ENCODE results near the gene MAB21L3. TPM values are rescaled to one million over a fixed set of nuclear protein-coding genes. Genes with fewer than 3 reads are reported as not detected.

The MAB21L3 gene
- total and polyA plus RNA-seq, 2 experiments from 2014 or later: not detected

DNA sequence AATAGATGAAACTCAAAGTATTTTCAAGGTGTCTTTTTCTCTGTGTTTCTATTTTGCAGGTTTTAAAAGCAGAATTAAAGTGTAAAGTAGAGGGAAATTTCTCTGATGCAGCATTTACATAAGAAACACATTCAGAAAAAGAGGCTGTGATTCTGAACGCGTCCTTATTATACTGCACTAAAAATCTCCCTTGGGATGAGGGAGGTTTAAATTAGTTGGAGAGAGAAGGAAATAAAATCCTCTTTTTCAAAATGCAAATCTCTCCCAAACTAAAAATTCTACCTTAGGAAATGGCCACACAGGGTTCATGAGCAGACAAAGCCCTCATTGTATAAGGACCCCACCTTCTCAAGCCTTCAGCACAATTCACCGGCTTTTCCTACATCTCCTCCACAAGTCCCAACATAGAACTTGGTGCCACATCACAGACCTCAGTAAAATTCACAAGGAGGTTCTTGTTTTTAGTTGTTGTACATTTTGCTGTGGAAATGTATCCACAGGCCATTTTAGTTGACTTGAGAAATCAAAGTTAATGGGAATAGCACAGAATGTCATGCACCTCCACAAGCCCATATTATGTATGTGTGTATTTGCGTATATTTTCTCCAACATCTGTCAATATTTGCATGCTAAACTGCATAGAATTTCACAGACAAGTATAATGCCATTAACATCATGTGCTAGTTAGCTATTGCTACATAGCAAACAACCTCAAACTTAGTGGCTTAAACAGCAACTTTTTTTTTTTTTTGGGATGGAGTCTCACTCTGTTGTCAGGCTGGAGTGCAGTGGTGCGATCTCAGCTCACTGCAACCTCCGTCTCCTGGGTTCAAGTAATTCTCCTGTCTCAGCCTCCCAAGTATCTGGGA lies 59.8 kb downstream of the MAB21L3 start:
- DNase-seq (ENCODE audit: low spot score) (no peak), ATAC-seq (no peak)
- H3F3A ChIP-seq (replicated peaks; ENCODE audit: low read depth): no peaks in the 10 kb centered on the region
- H3K36me3 ChIP-seq (ENCODE audit: insufficient read depth): no peaks in the 10 kb centered on the region
- Mint-ChIP-seq H3K36me3 (ENCODE audit: low read depth) (no peaks in the 10 kb centered on the region), H3K27ac (no peak overlapping the region), H3K4me1 (peaks cover 17% of the 10 kb centered on the region; the same call in 2 of the 3 replicates), H3K4me3 (no peak overlapping the region), H3K9me3 (no peaks in the 10 kb centered on the region), H3K27me3 (ENCODE audit: insufficient read depth, low read depth, poor library complexity) (peaks cover 14% of the 10 kb centered on the region)
- H3K79me2 ChIP-seq (replicated peaks; ENCODE audit: insufficient read depth): no peaks in the 10 kb centered on the region
- H4K20me1 ChIP-seq (replicated peaks; ENCODE audit: insufficient read depth): no peaks in the 10 kb centered on the region; the same call in 1 of the 2 replicates
- H2AFZ ChIP-seq: no peak overlapping the region
- no peak overlapping the region for H3K27ac ChIP-seq (ENCODE audit: low read depth)
- no peak overlapping the region for H3K4me2 ChIP-seq
- H3K4me3 ChIP-seq: no peak overlapping the region
- H3K27me3 ChIP-seq (ENCODE audit: insufficient read depth): peaks cover 26% of the 10 kb centered on the region
- TF ChIP-seq, protein P1, sequence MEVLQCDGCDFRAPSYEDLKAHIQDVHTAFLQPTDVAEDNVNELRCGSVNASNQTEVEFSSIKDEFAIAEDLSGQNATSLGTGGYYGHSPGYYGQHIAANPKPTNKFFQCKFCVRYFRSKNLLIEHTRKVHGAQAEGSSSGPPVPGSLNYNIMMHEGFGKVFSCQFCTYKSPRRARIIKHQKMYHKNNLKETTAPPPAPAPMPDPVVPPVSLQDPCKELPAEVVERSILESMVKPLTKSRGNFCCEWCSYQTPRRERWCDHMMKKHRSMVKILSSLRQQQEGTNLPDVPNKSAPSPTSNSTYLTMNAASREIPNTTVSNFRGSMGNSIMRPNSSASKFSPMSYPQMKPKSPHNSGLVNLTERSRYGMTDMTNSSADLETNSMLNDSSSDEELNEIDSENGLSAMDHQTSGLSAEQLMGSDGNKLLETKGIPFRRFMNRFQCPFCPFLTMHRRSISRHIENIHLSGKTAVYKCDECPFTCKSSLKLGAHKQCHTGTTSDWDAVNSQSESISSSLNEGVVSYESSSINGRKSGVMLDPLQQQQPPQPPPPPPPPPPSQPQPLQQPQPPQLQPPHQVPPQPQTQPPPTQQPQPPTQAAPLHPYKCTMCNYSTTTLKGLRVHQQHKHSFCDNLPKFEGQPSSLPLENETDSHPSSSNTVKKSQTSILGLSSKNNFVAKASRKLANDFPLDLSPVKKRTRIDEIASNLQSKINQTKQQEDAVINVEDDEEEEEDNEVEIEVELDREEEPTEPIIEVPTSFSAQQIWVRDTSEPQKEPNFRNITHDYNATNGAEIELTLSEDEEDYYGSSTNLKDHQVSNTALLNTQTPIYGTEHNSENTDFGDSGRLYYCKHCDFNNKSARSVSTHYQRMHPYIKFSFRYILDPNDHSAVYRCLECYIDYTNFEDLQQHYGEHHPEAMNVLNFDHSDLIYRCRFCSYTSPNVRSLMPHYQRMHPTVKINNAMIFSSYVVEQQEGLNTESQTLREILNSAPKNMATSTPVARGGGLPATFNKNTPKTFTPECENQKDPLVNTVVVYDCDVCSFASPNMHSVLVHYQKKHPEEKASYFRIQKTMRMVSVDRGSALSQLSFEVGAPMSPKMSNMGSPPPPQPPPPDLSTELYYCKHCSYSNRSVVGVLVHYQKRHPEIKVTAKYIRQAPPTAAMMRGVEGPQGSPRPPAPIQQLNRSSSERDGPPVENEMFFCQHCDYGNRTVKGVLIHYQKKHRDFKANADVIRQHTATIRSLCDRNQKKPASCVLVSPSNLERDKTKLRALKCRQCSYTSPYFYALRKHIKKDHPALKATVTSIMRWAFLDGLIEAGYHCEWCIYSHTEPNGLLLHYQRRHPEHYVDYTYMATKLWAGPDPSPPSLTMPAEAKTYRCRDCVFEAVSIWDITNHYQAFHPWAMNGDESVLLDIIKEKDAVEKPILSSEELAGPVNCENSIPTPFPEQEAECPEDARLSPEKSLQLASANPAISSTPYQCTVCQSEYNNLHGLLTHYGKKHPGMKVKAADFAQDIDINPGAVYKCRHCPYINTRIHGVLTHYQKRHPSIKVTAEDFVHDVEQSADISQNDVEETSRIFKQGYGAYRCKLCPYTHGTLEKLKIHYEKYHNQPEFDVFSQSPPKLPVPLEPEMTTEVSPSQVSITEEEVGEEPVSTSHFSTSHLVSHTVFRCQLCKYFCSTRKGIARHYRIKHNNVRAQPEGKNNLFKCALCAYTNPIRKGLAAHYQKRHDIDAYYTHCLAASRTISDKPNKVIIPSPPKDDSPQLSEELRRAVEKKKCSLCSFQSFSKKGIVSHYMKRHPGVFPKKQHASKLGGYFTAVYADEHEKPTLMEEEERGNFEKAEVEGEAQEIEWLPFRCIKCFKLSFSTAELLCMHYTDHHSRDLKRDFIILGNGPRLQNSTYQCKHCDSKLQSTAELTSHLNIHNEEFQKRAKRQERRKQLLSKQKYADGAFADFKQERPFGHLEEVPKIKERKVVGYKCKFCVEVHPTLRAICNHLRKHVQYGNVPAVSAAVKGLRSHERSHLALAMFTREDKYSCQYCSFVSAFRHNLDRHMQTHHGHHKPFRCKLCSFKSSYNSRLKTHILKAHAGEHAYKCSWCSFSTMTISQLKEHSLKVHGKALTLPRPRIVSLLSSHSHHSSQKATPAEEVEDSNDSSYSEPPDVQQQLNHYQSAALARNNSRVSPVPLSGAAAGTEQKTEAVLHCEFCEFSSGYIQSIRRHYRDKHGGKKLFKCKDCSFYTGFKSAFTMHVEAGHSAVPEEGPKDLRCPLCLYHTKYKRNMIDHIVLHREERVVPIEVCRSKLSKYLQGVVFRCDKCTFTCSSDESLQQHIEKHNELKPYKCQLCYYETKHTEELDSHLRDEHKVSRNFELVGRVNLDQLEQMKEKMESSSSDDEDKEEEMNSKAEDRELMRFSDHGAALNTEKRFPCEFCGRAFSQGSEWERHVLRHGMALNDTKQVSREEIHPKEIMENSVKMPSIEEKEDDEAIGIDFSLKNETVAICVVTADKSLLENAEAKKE (CRISPR knock-in tag; IDR thresholded peaks at IDR 0.05): no peak
- TF ChIP-seq JUNB (IDR thresholded peaks at IDR 0.05; ENCODE audit: unreplicated experiment) (no peak), EZH2 (IDR thresholded peaks at IDR 0.05; ENCODE audit: low read depth, unreplicated experiment) (no peak), NANOG (IDR thresholded peaks at IDR 0.05; ENCODE audit: borderline replicate concordance) (no peak), ZNF114 (CRISPR knock-in tag; IDR thresholded peaks at IDR 0.05) (no peak), STAT1 (IDR thresholded peaks at IDR 0.05; ENCODE audit: unreplicated experiment) (no peak), ZNF331 (CRISPR knock-in tag; IDR thresholded peaks at IDR 0.05; ENCODE audit: low read depth) (no peak), POLR2AphosphoS5 (IDR thresholded peaks at IDR 0.05; ENCODE audit: low read depth) (no peak)
- TF ChIP-seq, protein P2, sequence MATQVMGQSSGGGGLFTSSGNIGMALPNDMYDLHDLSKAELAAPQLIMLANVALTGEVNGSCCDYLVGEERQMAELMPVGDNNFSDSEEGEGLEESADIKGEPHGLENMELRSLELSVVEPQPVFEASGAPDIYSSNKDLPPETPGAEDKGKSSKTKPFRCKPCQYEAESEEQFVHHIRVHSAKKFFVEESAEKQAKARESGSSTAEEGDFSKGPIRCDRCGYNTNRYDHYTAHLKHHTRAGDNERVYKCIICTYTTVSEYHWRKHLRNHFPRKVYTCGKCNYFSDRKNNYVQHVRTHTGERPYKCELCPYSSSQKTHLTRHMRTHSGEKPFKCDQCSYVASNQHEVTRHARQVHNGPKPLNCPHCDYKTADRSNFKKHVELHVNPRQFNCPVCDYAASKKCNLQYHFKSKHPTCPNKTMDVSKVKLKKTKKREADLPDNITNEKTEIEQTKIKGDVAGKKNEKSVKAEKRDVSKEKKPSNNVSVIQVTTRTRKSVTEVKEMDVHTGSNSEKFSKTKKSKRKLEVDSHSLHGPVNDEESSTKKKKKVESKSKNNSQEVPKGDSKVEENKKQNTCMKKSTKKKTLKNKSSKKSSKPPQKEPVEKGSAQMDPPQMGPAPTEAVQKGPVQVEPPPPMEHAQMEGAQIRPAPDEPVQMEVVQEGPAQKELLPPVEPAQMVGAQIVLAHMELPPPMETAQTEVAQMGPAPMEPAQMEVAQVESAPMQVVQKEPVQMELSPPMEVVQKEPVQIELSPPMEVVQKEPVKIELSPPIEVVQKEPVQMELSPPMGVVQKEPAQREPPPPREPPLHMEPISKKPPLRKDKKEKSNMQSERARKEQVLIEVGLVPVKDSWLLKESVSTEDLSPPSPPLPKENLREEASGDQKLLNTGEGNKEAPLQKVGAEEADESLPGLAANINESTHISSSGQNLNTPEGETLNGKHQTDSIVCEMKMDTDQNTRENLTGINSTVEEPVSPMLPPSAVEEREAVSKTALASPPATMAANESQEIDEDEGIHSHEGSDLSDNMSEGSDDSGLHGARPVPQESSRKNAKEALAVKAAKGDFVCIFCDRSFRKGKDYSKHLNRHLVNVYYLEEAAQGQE (IDR thresholded peaks at IDR 0.05; ENCODE audit: unreplicated experiment): no peak
- TF ChIP-seq, protein P3, sequence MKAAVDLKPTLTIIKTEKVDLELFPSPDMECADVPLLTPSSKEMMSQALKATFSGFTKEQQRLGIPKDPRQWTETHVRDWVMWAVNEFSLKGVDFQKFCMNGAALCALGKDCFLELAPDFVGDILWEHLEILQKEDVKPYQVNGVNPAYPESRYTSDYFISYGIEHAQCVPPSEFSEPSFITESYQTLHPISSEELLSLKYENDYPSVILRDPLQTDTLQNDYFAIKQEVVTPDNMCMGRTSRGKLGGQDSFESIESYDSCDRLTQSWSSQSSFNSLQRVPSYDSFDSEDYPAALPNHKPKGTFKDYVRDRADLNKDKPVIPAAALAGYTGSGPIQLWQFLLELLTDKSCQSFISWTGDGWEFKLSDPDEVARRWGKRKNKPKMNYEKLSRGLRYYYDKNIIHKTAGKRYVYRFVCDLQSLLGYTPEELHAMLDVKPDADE (IDR thresholded peaks at IDR 0.05): no peak
- H3K9me2 ChIP-seq (ENCODE audit: insufficient read depth): no peaks in the 10 kb centered on the region; the same call in 1 of the 2 replicates
- peaks cover 12% of the 10 kb centered on the region for H3K4me1 ChIP-seq (ENCODE audit: insufficient read depth)

All from GM23338 (cell line).